22Rv1 (cell line): ENCODE results near the gene SNX24.

Experiments
- H3K27ac ChIP-seq: fragments of 450-650 bp; 2 replicates; pipeline ENCODE4 v1.5.1; 2017
- CTCF ChIP-seq: fragments of 450-650 bp; IDR thresholded peaks from 2 replicates; pipeline ENCODE4 v1.5.1; 2017; ENCODE audit warnings: mild to moderate bottlenecking
- ZFX ChIP-seq: fragments of 450-650 bp; IDR thresholded peaks from 2 replicates; pipeline ENCODE4 v1.6.1; 2017; ENCODE audit warnings: antibody characterized with exemption, borderline replicate concordance

The SNX24 gene

GRCh38 chr5:122977319-122977718 lies 131.9 kb downstream of the SNX24 start:
- H3K27ac ChIP-seq, result no peak overlapping the region
- TF ChIP-seq CTCF (no peak), ZFX (no peak)

- TF ChIP-seq CTCF (no peak), ZFX (no peak)
- H3K27ac ChIP-seq, result no peak overlapping the region
Measured at GRCh38 chr5:122978068-122978467, 132.7 kb downstream of the SNX24 start.

GRCh38 chr5:122978644-122979297 lies 133.4 kb downstream of the SNX24 start:
- TF ChIP-seq ZFX, result no peak
- H3K27ac ChIP-seq, result no peak overlapping the region

- TF ChIP-seq CTCF (no peak), ZFX (no peak)
- no peak overlapping the region for H3K27ac ChIP-seq
Measured at GRCh38 chr5:122981846-122982245, 136.4 kb downstream of the SNX24 start.

- TF ChIP-seq ZFX, result no peak
- no peak for TF ChIP-seq CTCF
- H3K27ac ChIP-seq, result no peak overlapping the region
Measured at GRCh38 chr5:122982376-122982775, 137.0 kb downstream of the SNX24 start.

GRCh38 chr5:122984425-122984824 lies 139.0 kb downstream of the SNX24 start:
- H3K27ac ChIP-seq, result no peak overlapping the region
- TF ChIP-seq CTCF (no peak), ZFX (no peak)

- TF ChIP-seq CTCF (no peak), ZFX (no peak)
- H3K27ac ChIP-seq, result no peak overlapping the region
Measured at GRCh38 chr5:122985006-122985700, 139.7 kb downstream of the SNX24 start.
